GM18526 (cell line): ENCODE data around the gene RGL1.

Experiments
- POLR2A ChIP-seq: IDR thresholded peaks from 3 replicates; pipeline ENCODE4 v1.6.1; 2011; ENCODE audit not compliant: insufficient read length; ENCODE audit errors: extremely low read depth

The RGL1 gene

GRCh38 chr1:183780757-183781156, 24.2 kb upstream of the RGL1 start:
- no peak for TF ChIP-seq POLR2A

- no peak for TF ChIP-seq POLR2A
Measured at GRCh38 chr1:183783342-183783741, 21.6 kb upstream of the RGL1 start.

- TF ChIP-seq POLR2A = no peak
Measured at GRCh38 chr1:183783767-183784637, 20.9 kb upstream of the RGL1 start.

GRCh38 chr1:183787704-183788103, 17.2 kb upstream of the RGL1 start:
- TF ChIP-seq POLR2A = no peak

GRCh38 chr1:183791319-183791718, 13.6 kb upstream of the RGL1 start:
- TF ChIP-seq POLR2A = no peak

- no peak for TF ChIP-seq POLR2A
Measured at GRCh38 chr1:183792300-183792699, 12.6 kb upstream of the RGL1 start.

- no peak for TF ChIP-seq POLR2A
Measured at GRCh38 chr1:183794088-183794487, 10.8 kb upstream of the RGL1 start.

- no peak for TF ChIP-seq POLR2A
Measured at GRCh38 chr1:183800449-183800848, 4.5 kb upstream of the RGL1 start.

- TF ChIP-seq POLR2A = no peak
Measured at GRCh38 chr1:183801649-183802048, 3.3 kb upstream of the RGL1 start.

- TF ChIP-seq POLR2A = no peak
Measured at GRCh38 chr1:183804387-183804786, 533 bp upstream of the RGL1 start.

- TF ChIP-seq POLR2A = no peak
Measured at GRCh38 chr1:183806125-183806524, 1.2 kb downstream of the RGL1 start.

- no peak for TF ChIP-seq POLR2A
Measured at GRCh38 chr1:183806675-183807074, 1.8 kb downstream of the RGL1 start.

- TF ChIP-seq POLR2A = no peak
Measured at GRCh38 chr1:183807549-183808168, 2.7 kb downstream of the RGL1 start.

- TF ChIP-seq POLR2A = no peak
Measured at GRCh38 chr1:183808296-183809027, 3.5 kb downstream of the RGL1 start.

- TF ChIP-seq POLR2A = no peak
Measured at GRCh38 chr1:183810121-183810520, 5.2 kb downstream of the RGL1 start.
